Smooth muscle cell (in vitro differentiated cells): ENCODE data around the gene DIPK1B. TPM values are rescaled to one million over a fixed set of nuclear protein-coding genes. Genes with fewer than 3 reads are reported as not detected.

ENCODE experiments used
- DNase-seq: peaks from one replicate; lab custom pipeline; 2025; ENCODE audit not compliant: unreplicated experiment; lab: John Stamatoyannopoulos, UW
- H2AFZ ChIP-seq: fragments of 200-600 bp; sonication (generic); 2 replicates; pipeline ENCODE4 v1.6.0; 2016; ENCODE audit warnings: antibody characterized with exemption, low read depth, mild to moderate bottlenecking
- H3F3A ChIP-seq: fragments of 200-600 bp; sonication (generic); 2 replicates; pipeline ENCODE4 v1.6.0; 2017; ENCODE audit warnings: antibody characterized with exemption, low read depth
- H3K27ac ChIP-seq: fragments of 200-600 bp; sonication (generic); 2 replicates; pipeline ENCODE4 v1.5.1; 2016; ENCODE audit warnings: low read depth, mild to moderate bottlenecking
- H3K27me3 ChIP-seq: fragments of 200-600 bp; sonication (generic); 2 replicates; pipeline ENCODE4 v1.6.1; 2016; ENCODE audit warnings: low read depth, mild to moderate bottlenecking
- H3K36me3 ChIP-seq: fragments of 200-600 bp; sonication (generic); 2 replicates; pipeline ENCODE4 v1.5.1; 2016; ENCODE audit warnings: low read depth
- H3K4me1 ChIP-seq: fragments of 200-600 bp; sonication (generic); 2 replicates; pipeline ENCODE4 v1.5.1; 2016; ENCODE audit warnings: low read depth
- H3K4me2 ChIP-seq: fragments of 200-600 bp; sonication (generic); 2 replicates; pipeline ENCODE4 v1.6.0; 2016; ENCODE audit warnings: mild to moderate bottlenecking
- H3K4me3 ChIP-seq: fragments of 200-600 bp; sonication (generic); 2 replicates; pipeline ENCODE4 v1.5.1; 2016; ENCODE audit warnings: mild to moderate bottlenecking
- H3K79me2 ChIP-seq: fragments of 200-600 bp; sonication (generic); 2 replicates; pipeline ENCODE4 v1.6.0; 2016; ENCODE audit warnings: low read depth, mild to moderate bottlenecking
- H3K9ac ChIP-seq: fragments of 200-600 bp; sonication (generic); 2 replicates; pipeline ENCODE4 v1.6.0; 2016; ENCODE audit warnings: low read depth
- H3K9me3 ChIP-seq: fragments of 200-600 bp; sonication (generic); replicated peaks from 2 replicates; pipeline ENCODE4 v1.5.1; 2016; ENCODE audit warnings: low read depth
- H4K20me1 ChIP-seq: fragments of 200-600 bp; sonication (generic); 2 replicates; pipeline ENCODE4 v1.6.0; 2016; ENCODE audit warnings: low read depth
- WGBS: methylation state at CpG from one replicate; pipeline ENCODE4 v1.1.7; 2016; ENCODE audit warnings: low lambda C conversion rate; 5-methylcytosine and 5-hydroxymethylcytosine counted together
- polyA plus RNA-seq: library from polyadenylated mRNA; unstranded; fragments of >200 nt; fragmentation: Nextera tagmentation; extraction: Ambion mirVana; gene quantifications from 2 replicates; pipeline ENCODE4 v1.2.1, GENCODE V29; 2016
- total RNA-seq: library from RNA; depleted of rRNA; stranded (reverse); fragments of >200 nt; gene quantifications from 2 replicates; pipeline ENCODE4 v1.2.3, GENCODE V29; 2014
- TF ChIP-seq, protein P1 (sequence below): fragments of 200-600 bp; sonication (generic); IDR thresholded peaks from 2 replicates; pipeline ENCODE4 v1.5.1; 2017; ENCODE audit warnings: borderline replicate concordance, mild to moderate bottlenecking, antibody characterized with exemption; ENCODE audit not compliant: insufficient read depth, poor library complexity, severe bottlenecking

DIPK1B gene
- total and polyA plus RNA-seq, 2 experiments from 2014 or later: 14.6 to 58.5 TPM

DNA sequence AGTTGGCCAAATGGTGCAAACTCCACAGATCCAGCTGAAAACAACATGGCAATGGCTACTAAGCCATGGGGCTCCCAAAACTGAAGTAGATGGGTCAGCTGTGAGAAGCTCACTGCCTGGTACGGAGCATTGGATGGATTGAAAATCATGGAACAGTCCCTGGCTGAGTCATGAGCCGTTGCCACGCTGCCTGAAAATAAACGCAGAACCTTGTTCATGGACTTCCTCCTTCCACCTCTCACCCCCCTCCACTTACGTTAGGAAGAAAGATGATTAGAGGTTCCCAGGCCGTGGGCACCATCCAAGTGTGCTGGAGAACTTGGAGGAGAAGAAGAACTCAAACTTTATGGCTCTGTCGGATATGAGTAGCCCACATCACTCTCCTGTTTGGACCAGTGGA lies 6.8 kb upstream of the DIPK1B start:
- H3K4me1 ChIP-seq: no peaks in the 10 kb centered on the region
- no peaks in the 10 kb centered on the region for H3K79me2 ChIP-seq
- H2AFZ ChIP-seq: no peak overlapping the region
- H3K9me3 ChIP-seq: no peaks in the 10 kb centered on the region
- no peaks in the 10 kb centered on the region for H3K36me3 ChIP-seq
- no peak overlapping the region for H3K9ac ChIP-seq
- DNase-seq: no peak
- TF ChIP-seq, protein P1, sequence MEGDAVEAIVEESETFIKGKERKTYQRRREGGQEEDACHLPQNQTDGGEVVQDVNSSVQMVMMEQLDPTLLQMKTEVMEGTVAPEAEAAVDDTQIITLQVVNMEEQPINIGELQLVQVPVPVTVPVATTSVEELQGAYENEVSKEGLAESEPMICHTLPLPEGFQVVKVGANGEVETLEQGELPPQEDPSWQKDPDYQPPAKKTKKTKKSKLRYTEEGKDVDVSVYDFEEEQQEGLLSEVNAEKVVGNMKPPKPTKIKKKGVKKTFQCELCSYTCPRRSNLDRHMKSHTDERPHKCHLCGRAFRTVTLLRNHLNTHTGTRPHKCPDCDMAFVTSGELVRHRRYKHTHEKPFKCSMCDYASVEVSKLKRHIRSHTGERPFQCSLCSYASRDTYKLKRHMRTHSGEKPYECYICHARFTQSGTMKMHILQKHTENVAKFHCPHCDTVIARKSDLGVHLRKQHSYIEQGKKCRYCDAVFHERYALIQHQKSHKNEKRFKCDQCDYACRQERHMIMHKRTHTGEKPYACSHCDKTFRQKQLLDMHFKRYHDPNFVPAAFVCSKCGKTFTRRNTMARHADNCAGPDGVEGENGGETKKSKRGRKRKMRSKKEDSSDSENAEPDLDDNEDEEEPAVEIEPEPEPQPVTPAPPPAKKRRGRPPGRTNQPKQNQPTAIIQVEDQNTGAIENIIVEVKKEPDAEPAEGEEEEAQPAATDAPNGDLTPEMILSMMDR: no peak
- no peak overlapping the region for H3K27ac ChIP-seq
- peaks cover 3% of the 10 kb centered on the region for H3K27me3 ChIP-seq
- no peak overlapping the region for H3K4me2 ChIP-seq
- H4K20me1 ChIP-seq: no peaks in the 10 kb centered on the region
- 66% methylated on average over 7 of the region's 7 CpGs for WGBS
- no peaks in the 10 kb centered on the region for H3F3A ChIP-seq
- no peak overlapping the region for H3K4me3 ChIP-seq

DNA sequence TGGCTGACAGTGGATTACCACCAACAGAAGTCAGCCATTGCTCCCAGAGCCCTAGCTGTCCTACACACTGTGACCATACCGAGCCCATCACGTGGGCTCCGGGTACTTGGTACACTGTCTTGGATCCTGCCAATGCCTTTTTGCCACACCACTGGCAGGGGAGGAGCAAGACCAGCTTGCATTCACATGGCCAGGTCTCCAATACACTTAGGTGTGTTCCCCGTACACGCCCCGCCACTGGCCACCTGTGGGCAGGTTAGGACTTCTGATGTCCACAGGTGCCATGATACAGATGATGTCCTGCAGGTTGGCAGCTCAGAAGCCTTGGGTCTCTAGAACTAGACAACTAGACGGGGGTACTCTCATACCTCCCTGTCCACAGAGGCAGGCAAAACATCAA lies 5.4 kb upstream of the DIPK1B start:
- no peaks in the 10 kb centered on the region for H4K20me1 ChIP-seq
- over 99% methylated on average over 7 of the region's 7 CpGs for WGBS
- no peaks in the 10 kb centered on the region for H3K9me3 ChIP-seq
- no peak for DNase-seq
- no peak overlapping the region for H2AFZ ChIP-seq
- no peak overlapping the region for H3K9ac ChIP-seq
- no peaks in the 10 kb centered on the region for H3K36me3 ChIP-seq
- H3K4me1 ChIP-seq: no peaks in the 10 kb centered on the region
- H3K79me2 ChIP-seq: no peaks in the 10 kb centered on the region
- peaks cover 6% of the 10 kb centered on the region for H3F3A ChIP-seq
- TF ChIP-seq, protein P1: no peak
- no peak overlapping the region for H3K4me3 ChIP-seq
- H3K4me2 ChIP-seq: no peak overlapping the region
- no peaks in the 10 kb centered on the region for H3K27me3 ChIP-seq
- H3K27ac ChIP-seq: no peak overlapping the region

DNA sequence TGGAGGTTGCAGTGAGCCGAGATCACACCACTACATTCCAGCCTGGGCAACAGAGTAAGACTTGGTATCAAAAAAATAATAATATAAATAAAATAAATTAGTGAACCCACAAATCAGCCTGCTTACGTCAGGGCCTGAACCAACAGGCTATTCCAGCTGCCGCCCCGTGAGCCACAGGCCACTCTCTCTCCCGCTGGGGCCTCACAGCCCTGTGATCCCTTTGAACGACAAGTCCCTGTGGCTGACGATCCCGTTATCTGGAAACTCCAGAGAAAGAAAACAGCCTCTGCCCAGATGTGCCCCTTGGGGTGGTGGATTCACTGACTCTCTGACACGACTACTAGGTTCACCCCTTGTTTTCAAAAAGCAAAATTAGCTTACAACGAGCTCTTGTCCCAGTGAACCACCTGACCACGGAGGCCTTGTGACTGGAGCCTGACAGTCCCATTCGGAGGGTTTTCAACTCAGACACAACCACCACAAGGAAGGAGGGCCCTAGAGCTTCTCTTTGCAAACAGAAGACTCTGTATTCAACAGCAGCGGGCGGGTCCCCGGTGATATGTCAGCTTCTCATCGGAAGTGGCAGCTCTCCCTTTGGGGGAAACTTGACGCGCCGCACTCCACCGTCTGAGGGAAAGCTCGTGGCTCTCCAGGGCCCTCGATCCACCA lies 4.4 kb upstream of the DIPK1B start:
- Histone ChIP-seq H3K9ac (no peak overlapping the region), H3K4me2 (no peak overlapping the region), H3K4me3 (no peak overlapping the region), H3K27ac (no peak overlapping the region), H3K4me1 (peaks cover under 1% of the 10 kb centered on the region), H3K9me3 (no peaks in the 10 kb centered on the region), H3F3A (peaks cover 6% of the 10 kb centered on the region), H3K27me3 (no peaks in the 10 kb centered on the region), H4K20me1 (no peaks in the 10 kb centered on the region), H3K79me2 (no peaks in the 10 kb centered on the region), H2AFZ (no peak overlapping the region), H3K36me3 (no peaks in the 10 kb centered on the region)
- TF ChIP-seq, protein P1: no peak
- DNase-seq: no peak
- WGBS: 79% methylated on average over 22 of the region's 22 CpGs
